ENCODE measurements around the gene AXDND1. TPM values are rescaled to one million over a fixed set of nuclear protein-coding genes. Genes with fewer than 3 reads are reported as not detected.
"Not testable (repeated sequence)": the region's sequence is repeated elsewhere in the genome, so short reads cannot be mapped to it uniquely, and the experiment has no call there.

Gene AXDND1
- total and polyA plus RNA-seq, 9 donors: 0.07 to 4.1 (median 0.17) TPM; not detected in 3

DNA sequence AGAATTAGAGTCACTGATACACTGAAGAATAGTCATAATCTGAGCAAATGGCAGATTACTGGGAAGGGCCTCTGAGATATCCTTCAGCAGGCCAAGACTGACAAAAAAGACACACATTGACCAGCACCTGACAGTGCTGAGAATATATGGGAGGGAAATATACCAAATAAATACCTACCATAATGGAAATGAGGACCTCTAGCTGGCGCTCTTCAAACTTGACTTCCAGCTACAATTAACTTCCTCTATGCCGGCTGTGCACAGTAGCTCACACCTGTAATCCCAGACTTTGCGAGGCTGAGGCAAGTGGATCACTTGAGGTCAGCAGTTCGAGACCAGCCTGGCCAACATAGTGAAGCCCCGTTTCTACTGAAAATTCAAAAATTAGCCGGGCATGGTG lies 140.4 kb downstream of the AXDND1 start:
- intact Hi-C loops (cut with DNase I): no loop called here
- no peaks in the 10 kb centered on the region for H3K9me3 ChIP-seq
- no peak for DNase-seq
- H3K4me1 ChIP-seq (ENCODE audit: insufficient read depth): no peaks in the 10 kb centered on the region
- H3K4me3 ChIP-seq: no peak overlapping the region
- TF ChIP-seq EP300 (IDR thresholded peaks at IDR 0.05) (no peak), POLR2A (IDR thresholded peaks at IDR 0.05) (no peak)
- TF ChIP-seq, protein P1, sequence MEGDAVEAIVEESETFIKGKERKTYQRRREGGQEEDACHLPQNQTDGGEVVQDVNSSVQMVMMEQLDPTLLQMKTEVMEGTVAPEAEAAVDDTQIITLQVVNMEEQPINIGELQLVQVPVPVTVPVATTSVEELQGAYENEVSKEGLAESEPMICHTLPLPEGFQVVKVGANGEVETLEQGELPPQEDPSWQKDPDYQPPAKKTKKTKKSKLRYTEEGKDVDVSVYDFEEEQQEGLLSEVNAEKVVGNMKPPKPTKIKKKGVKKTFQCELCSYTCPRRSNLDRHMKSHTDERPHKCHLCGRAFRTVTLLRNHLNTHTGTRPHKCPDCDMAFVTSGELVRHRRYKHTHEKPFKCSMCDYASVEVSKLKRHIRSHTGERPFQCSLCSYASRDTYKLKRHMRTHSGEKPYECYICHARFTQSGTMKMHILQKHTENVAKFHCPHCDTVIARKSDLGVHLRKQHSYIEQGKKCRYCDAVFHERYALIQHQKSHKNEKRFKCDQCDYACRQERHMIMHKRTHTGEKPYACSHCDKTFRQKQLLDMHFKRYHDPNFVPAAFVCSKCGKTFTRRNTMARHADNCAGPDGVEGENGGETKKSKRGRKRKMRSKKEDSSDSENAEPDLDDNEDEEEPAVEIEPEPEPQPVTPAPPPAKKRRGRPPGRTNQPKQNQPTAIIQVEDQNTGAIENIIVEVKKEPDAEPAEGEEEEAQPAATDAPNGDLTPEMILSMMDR (IDR thresholded peaks at IDR 0.05): no peak
- no peak overlapping the region for H3K27ac ChIP-seq
- H3K36me3 ChIP-seq: no peaks in the 10 kb centered on the region
- H3K27me3 ChIP-seq: no peaks in the 10 kb centered on the region
- 84 to 90% (median 87%) methylated on average over 6 of the region's 6 CpGs for WGBS, 3 donors

DNA sequence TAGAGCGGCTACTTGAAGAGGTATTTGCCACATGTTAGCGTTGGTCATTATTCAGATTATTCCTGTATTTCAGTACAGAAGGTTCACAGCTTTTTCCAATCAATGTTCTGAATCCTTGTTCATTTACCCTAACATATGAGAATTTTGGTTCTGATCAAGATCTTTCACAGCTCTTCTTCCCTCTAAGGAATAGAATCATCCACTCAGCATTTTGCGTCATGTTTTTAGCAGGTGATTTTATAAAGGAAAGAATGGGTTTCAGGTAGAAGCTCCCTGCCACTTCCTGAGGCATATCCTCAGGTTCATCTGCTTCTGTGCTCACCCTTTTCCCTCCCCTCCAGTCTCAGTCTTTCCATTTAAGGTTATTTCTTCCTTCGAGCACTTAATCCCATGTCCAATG lies 143.6 kb downstream of the AXDND1 start:
- Histone ChIP-seq H3K36me3 (no peaks in the 10 kb centered on the region), H3K27me3 (no peaks in the 10 kb centered on the region), H3K4me3 (no peak overlapping the region), H3K27ac (no peak overlapping the region), H3K4me1 (ENCODE audit: insufficient read depth) (no peaks in the 10 kb centered on the region), H3K9me3 (no peaks in the 10 kb centered on the region)
- TF ChIP-seq EP300 (IDR thresholded peaks at IDR 0.05): no peak
- TF ChIP-seq POLR2A (IDR thresholded peaks at IDR 0.05): no peak
- TF ChIP-seq, protein P1 (IDR thresholded peaks at IDR 0.05): no peak
- DNase-seq: no peak
- intact Hi-C loops (cut with DNase I): loop anchor here in 1 of 4 donors (2.0 kb wide), 1 partner anchor 37 kb away; no protein-coding TSS in a partner anchor
- WGBS, 3 donors: 80 to 93% (median 87%) methylated on average over 4 of the region's 4 CpGs

DNA sequence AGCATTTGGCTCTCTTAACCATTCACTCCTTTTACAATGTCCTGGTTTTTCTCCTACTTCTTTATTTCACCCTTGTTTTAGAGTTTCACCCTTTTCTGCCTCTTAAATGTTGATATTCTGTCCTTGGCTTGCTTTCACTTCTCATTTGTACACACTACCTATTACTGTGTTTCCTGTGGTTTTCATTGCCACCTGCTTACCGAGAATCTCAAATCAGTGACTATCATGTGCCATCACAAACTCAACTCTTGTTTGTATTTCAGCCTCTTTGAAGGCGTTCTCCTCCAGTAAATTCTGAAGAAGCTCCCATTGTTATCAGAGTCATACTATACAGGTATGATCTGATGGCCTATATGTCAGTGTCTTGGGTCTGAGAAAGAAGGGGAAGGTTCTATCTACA lies 144.3 kb downstream of the AXDND1 start:
- TF ChIP-seq, protein P1 (IDR thresholded peaks at IDR 0.05): no peak
- TF ChIP-seq EP300 (IDR thresholded peaks at IDR 0.05) (no peak), POLR2A (IDR thresholded peaks at IDR 0.05) (no peak)
- no peak overlapping the region for H3K27ac ChIP-seq
- no peaks in the 10 kb centered on the region for H3K27me3 ChIP-seq
- H3K4me3 ChIP-seq: no peak overlapping the region
- no peaks in the 10 kb centered on the region for H3K36me3 ChIP-seq
- WGBS, 3 donors: 41 to 69% (median 43%) methylated on average over 2 of the region's 2 CpGs
- H3K9me3 ChIP-seq: no peaks in the 10 kb centered on the region
- no peak for DNase-seq
- no peaks in the 10 kb centered on the region for H3K4me1 ChIP-seq (ENCODE audit: insufficient read depth)
- intact Hi-C loops (cut with DNase I): no loop called here

DNA sequence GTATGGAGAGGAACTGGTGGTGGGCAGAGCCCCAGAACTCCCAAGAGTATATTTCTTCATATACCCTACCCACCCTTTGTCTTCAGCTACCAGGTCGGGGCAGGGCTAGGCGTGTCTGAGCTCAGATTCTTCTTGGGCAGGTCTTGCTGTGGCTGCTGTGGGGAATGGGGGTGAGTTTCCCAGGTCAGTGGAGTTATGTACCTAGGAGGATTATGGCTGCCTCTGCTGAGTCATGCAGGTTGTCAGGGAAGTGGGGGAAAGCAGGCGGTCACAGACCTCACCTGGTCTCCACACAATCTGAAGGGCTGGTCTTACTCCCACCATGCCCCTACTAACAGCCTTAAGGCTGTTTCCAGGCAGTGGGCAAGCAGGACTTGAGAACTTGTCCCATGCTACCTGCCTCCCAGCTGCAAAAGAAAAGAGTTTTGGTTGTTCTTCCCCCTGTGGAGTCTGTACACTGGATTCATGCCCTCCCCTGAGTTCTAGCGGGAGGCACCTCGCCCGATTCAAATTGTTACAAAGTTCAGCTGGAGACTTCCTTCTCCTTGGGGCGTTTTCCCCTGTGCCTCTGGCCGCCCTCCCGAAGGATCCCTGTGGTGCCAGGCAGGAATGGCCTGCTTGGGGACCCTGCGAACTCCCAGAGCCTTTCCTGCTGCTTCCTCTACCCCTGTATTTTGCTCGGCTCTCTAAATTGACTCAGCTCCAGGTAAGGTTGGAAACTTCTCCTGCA lies 151.4 kb downstream of the AXDND1 start:
- no peaks in the 10 kb centered on the region for H3K27me3 ChIP-seq
- H3K9me3 ChIP-seq: no peaks in the 10 kb centered on the region
- DNase-seq: no peak
- H3K4me1 ChIP-seq (ENCODE audit: insufficient read depth): no peaks in the 10 kb centered on the region
- TF ChIP-seq, protein P1 (IDR thresholded peaks at IDR 0.05): no peak
- TF ChIP-seq EP300 (IDR thresholded peaks at IDR 0.05) (no peak), POLR2A (IDR thresholded peaks at IDR 0.05) (no peak)
- H3K27ac ChIP-seq: no peak overlapping the region
- H3K36me3 ChIP-seq: no peaks in the 10 kb centered on the region
- H3K4me3 ChIP-seq: no peak overlapping the region
- WGBS, 3 donors: 70 to 83% (median 80%) methylated on average over 11 of the region's 11 CpGs
- intact Hi-C loops (cut with DNase I): no loop called here

DNA sequence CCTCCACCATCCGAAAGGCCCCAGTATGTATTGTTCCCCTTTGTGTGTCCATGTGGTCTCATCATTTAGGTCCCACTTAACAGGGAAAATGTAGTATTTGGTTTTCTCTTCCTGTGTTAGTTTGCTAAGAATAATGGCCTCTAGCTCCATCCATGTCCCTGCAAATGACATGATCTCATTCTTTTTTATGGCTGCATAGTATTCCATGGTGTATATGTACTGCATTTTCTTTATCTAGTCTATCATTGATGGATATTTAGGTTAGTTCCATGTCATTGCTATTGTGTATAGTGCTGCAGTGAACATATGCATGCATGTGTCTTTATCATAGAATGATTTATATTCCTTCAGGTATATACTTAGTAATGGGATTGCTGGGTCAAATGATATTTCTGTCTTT lies 152.8 kb downstream of the AXDND1 start:
- H3K4me3 ChIP-seq; DNase-seq; H3K4me1 ChIP-seq (ENCODE audit: insufficient read depth); H3K36me3 ChIP-seq; H3K9me3 ChIP-seq; H3K27ac ChIP-seq; H3K27me3 ChIP-seq; intact Hi-C loops (cut with DNase I): not testable (repeated sequence)
- 90 to 94% (median 93%) methylated on average over 1 of the region's 1 CpG for WGBS, 3 donors

All from ovary (tissue), 9 donors.